ENCODE results near the gene SF3A1.
"Not testable (repeated sequence)": the region's sequence is repeated elsewhere in the genome, so short reads cannot be mapped to it uniquely, and the experiment has no call there.

SF3A1 gene

DNA sequence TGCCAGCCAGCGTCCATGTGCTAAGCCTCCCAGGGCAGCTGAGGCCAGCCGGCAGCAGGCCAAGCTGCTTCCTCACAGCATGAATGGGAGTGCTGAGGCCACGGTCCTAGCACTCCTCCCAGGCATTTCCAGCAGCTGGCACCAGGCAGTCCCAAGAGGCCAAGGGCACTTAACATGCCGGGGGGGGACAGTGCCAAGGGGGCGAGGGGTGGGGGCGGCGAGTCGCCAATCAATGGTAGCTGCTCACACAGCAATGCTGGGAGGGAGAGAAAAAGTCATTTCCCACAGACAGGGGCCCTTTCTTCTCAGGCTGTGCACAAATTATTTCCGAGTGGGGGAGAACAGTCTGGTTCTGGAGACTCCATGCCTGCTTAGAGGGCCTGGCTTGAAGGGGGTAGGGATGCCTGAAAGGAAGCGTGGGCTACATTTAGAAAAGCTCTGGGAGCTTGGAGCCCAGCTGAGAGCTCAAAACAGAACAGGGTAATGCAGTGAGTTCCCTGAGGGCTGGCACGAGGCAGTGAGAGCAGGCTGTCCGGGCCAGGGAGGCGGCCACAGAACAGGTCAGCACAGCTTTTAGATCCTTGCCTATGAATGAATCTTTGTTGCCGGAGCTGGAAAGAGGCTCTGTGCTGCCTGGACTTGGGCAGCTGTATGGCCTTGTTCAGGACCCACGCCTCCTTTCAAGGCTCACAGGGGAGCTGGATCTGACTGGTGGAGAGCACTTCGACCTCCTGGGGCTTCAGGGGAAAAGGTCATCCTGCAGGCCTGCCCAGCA is 15.6 kb downstream of the SF3A1 start:
- H3K27ac Mint-ChIP-seq = peak overlapping the region; percentile 74
- ATAC-seq = no peak
- peaks cover 14% of the 10 kb centered on the region for H3K4me1 Mint-ChIP-seq
- no peak overlapping the region for H3K4me3 Mint-ChIP-seq
- H3K36me3 Mint-ChIP-seq = peaks cover 100% of the 10 kb centered on the region
- no peak for DNase-seq (ENCODE audit: low spot score in 2 of 2)
- no peaks in the 10 kb centered on the region for H3K9me3 Mint-ChIP-seq

DNA sequence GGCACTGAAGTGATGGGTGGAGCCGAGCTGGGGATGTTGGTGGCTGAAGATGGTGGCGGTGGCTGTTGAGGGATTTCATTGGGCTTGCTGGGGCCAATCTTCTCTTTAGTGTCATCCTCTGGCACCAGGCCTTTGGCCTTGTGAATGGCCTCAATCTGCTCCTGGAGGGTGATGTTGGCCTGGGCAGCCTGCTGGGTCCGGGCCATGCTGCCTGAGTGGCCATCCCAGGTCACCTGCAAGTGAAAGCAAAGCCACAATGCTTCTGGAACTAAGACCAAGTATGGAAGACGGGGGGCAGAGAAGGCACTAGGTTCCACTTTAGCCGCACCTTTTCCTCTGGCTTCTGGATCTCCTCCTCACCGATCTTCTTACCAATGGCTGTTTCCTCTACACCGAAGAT is 17.9 kb downstream of the SF3A1 start:
- no peaks in the 10 kb centered on the region for H3K9me3 Mint-ChIP-seq
- H3K36me3 Mint-ChIP-seq = peaks cover 100% of the 10 kb centered on the region
- H3K27ac Mint-ChIP-seq = peak overlapping the region; percentile 74
- no peak overlapping the region for H3K4me3 Mint-ChIP-seq
- H3K4me1 Mint-ChIP-seq = peaks cover 10% of the 10 kb centered on the region
- DNase-seq (ENCODE audit: low spot score in 2 of 2) (no peak), ATAC-seq (no peak)

DNA sequence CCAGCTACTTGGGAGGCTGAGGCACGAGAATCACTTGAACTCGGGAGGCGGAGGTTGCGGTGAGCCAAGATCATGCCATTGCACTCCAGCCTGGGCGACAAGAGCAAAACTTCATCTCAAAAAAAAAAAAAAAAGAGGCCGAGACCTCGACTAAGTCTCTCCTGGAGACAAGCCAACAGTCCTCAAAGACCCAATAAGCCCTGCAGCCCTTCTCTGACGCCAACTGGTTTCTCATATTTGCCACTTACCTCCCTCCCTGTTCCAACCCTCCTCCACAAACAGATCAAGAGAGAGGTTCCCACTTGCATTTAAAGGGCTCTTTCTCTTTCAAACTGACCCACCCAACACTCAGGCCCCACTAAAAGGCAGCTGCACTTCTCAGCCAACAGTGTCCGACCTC is 18.4 kb downstream of the SF3A1 start:
- ATAC-seq; DNase-seq (ENCODE audit: low spot score in 2 of 2); H3K27ac Mint-ChIP-seq; H3K9me3 Mint-ChIP-seq; H3K4me3 Mint-ChIP-seq: not testable (repeated sequence)
- peaks cover 10% of the 10 kb centered on the region for H3K4me1 Mint-ChIP-seq
- H3K36me3 Mint-ChIP-seq = peaks cover 100% of the 10 kb centered on the region

DNA sequence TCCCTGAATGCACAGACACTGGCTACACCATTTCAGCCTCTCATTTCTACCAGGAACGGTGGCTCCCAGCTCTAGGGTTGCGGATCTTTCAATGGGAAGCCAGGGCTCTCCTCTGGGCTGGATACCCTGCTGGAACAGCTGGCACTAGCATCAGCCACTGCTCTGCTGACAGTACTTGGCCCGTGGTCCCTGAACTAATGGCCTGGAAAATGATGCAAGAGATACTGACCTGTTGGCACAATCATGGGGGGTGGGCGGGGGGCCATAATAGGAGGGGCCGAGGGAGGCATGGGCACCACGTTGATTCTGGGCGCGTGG is 19.3 kb downstream of the SF3A1 start:
- H3K27ac Mint-ChIP-seq = no peak overlapping the region
- H3K4me3 Mint-ChIP-seq = no peak overlapping the region
- H3K4me1 Mint-ChIP-seq = peaks cover 10% of the 10 kb centered on the region
- peaks cover 100% of the 10 kb centered on the region for H3K36me3 Mint-ChIP-seq
- DNase-seq (ENCODE audit: low spot score in 2 of 2) = no peak
- no peak for ATAC-seq
- H3K9me3 Mint-ChIP-seq = no peaks in the 10 kb centered on the region

DNA sequence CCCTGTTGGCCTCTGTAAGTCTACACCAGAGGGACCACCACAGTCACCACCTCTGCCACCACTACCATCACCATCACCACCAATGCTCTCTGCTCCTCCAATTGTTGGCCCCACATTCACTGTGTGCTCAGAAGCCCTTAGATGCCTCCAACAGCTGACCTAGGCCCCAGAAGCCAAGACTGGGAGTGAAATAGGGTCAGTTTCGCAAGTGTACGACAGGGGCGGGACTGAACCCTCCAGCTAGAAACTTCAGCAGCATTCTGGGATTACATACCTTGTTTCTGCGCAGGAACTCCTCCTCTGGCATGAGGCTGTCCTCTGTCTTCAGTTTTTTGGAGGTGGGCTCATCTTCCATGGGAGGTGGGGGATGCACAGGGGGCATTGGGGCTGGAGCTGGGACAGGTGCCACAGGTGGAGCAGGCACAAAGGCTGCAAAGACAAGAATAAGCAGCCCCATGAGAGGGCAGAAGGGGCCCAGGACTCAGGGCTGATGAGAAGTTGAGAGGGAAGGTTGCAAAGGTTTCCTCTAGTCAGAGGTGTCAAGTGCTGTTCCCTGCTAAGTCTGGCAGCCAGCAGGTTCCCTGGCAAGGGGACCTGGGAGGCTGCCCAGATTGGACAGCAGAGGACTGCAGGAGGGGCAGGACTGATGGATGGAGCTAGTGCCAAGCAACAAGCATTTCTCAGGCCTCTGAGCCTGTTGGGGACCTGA is 19.8 kb downstream of the SF3A1 start:
- ATAC-seq = no peak
- Mint-ChIP-seq H3K27ac (no peak overlapping the region), H3K4me3 (no peak overlapping the region), H3K9me3 (no peaks in the 10 kb centered on the region), H3K36me3 (peaks cover 100% of the 10 kb centered on the region), H3K4me1 (peaks cover 10% of the 10 kb centered on the region)
- DNase-seq (ENCODE audit: low spot score in 2 of 2) = no peak

DNA sequence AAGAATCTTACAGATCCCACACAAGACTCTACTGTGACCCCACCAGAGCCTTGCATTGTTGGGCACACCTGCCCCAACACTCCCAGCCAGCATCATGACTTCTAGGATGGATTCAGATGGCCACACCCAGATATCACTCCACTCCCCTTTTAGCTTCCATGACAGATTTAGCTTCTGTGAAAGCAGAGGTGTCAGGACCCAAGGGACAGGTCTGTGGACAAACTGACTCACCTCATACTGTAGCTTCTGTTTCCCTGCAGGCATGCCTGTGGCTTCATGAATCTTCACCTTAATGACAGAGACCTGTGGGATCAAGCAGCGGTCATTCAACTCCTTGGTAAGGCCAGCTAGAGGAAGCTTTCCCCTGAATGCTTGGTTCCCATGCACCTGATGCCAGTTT is 21.5 kb downstream of the SF3A1 start:
- H3K36me3 Mint-ChIP-seq = peaks cover 100% of the 10 kb centered on the region
- DNase-seq (ENCODE audit: low spot score in 2 of 2) = no peak
- H3K9me3 Mint-ChIP-seq = no peaks in the 10 kb centered on the region
- ATAC-seq = peak; percentile 56
- no peak overlapping the region for H3K4me3 Mint-ChIP-seq
- peak overlapping the region; percentile 80 for H3K27ac Mint-ChIP-seq
- peaks cover 10% of the 10 kb centered on the region for H3K4me1 Mint-ChIP-seq

DNA sequence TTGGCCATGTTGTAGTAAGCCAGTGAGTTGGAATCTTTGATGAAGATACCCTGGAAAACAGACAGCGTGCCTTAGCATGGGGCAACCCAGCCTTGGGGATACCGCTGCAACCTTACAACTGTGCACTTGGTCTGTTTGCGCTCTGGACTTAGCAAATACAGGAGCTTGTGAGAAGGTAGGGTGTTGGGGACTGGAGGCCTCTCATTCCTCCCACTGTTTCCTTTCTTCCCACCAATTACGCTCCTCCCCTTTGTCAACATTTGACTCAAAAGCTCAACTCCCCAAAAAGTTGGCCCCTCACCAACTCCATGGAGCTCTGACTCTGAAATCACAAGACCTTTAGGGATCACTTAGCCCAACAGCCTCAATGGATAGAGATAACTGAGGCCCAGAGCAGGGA is 22.0 kb downstream of the SF3A1 start:
- no peak overlapping the region for H3K4me3 Mint-ChIP-seq
- DNase-seq (ENCODE audit: low spot score in 2 of 2) (no peak), ATAC-seq (no peak)
- no peaks in the 10 kb centered on the region for H3K9me3 Mint-ChIP-seq
- H3K36me3 Mint-ChIP-seq = peaks cover 100% of the 10 kb centered on the region
- H3K27ac Mint-ChIP-seq = peak overlapping the region; percentile 80
- H3K4me1 Mint-ChIP-seq = peaks cover 10% of the 10 kb centered on the region

DNA sequence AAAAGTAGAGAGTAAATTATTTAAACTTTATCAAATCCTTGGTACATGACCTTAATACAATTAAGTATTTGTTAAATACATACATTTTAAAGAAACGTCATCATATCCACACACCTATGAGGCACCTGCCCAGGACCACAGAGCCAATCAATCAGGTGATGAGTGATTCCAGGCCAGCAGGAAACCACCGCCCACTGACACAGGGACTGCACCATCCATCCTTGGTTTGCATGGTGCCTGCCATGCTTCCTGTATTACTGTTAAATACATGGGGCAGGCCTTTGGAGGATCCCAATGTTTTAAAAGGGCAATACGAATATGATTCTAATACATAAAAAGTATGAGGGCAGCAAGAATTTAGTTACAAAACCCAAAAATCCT is 23.0 kb downstream of the SF3A1 start:
- Mint-ChIP-seq H3K4me1 (peaks cover 10% of the 10 kb centered on the region), H3K9me3 (no peaks in the 10 kb centered on the region), H3K36me3 (peaks cover 97% of the 10 kb centered on the region), H3K27ac (no peak overlapping the region), H3K4me3 (no peak overlapping the region)
- no peak for ATAC-seq
- no peak for DNase-seq (ENCODE audit: low spot score in 2 of 2)

DNA sequence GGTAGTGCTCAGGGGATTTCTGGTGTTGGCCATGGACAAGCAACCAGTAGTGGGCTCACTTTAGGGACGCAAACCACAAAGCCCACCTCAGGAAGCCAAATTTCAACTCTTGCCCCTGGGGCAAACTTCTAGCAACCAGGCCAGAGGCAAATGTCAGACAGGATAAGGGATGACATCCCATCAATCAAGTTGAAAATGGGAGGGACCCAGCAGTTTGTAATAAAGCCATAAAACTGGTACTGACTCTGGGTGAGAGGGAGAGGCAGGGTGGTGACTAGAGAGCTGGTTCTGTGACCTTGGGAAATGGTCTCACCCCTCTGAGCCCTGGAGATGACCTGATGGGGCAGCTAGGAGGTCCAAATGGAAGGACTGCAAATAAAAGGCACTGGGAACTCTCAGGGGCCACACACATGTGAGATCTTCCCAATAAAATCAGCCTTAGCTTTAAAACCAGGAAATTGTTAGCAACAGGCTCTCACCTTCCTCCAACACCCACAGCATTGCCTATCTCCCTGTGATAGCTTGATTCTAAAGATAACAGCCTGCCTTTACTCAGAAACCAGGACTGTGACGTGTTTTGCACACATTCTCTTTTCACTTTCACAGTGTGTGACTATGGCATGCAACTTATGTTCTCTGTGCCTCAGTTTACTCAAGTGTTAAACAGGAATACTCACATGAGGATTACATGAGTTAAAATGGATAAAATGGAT is 23.5 kb downstream of the SF3A1 start:
- no peak for ATAC-seq
- H3K27ac Mint-ChIP-seq = peak overlapping the region; percentile 43
- H3K4me3 Mint-ChIP-seq = no peak overlapping the region

DNA sequence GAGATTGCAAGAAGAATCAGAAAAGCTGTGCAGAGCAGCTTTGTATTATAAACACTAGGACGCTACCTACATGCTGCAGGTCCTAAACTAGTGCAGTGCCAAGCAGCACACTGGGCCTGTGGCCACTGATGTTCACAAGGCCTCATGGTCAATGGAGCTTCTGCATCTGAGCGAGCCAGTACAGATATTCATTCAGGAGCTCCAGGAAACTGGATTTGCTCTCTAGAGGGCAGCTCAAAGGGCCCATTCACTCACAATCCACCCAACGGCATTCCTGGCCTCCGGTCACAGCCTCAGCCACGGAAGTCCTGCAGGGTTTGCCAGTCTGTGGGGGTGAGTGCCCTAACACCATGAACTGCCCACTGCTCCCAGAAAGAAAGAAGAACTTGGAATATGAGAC is 24.1 kb downstream of the SF3A1 start:
- peaks cover 15% of the 10 kb centered on the region for H3K4me1 Mint-ChIP-seq
- no peaks in the 10 kb centered on the region for H3K9me3 Mint-ChIP-seq
- ATAC-seq = no peak
- no peak overlapping the region for H3K4me3 Mint-ChIP-seq
- no peak for DNase-seq (ENCODE audit: low spot score in 2 of 2)
- peak overlapping the region; percentile 43 for H3K27ac Mint-ChIP-seq
- H3K36me3 Mint-ChIP-seq = peaks cover 85% of the 10 kb centered on the region

More for the DNA sequence above, 23.5 kb downstream of the SF3A1 start:
- Mint-ChIP-seq H3K36me3 (peaks cover 91% of the 10 kb centered on the region), H3K4me1 (peaks cover 10% of the 10 kb centered on the region), H3K9me3 (no peaks in the 10 kb centered on the region)
- no peak for DNase-seq (ENCODE audit: low spot score in 2 of 2)

DNA sequence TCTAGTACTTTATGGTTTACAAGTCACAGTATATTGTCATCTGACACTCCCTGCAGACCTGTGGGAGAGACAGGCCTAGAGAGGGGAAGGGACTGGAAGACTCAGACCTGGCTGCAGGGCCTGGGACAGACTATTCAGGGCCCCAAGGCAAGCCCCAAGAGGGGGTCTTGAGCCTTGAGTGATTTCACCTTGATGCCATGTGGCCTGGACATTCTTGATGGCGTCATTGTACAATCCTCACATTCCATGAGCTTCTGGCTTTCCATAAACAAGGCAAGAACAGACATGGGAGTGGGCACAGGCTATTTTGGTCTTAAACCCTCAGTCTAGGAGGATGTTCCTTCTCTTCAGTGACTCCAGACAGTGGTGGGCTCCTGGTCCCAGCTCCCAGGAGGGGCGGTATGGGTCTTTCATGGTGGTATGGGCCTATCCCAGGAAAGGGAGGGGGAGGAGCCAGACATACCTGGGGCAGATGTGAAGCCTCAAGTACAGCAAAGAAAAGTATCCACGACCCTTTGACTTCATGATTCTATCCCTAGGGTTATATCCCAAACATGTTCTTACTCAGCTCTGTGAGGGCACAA is 28.1 kb downstream of the SF3A1 start:
- Mint-ChIP-seq H3K36me3 (peaks cover 57% of the 10 kb centered on the region), H3K9me3 (no peaks in the 10 kb centered on the region), H3K4me1 (peaks cover 36% of the 10 kb centered on the region), H3K4me3 (no peak overlapping the region), H3K27ac (no peak overlapping the region)
- ATAC-seq (no peak), DNase-seq (ENCODE audit: low spot score in 2 of 2) (no peak)

DNA sequence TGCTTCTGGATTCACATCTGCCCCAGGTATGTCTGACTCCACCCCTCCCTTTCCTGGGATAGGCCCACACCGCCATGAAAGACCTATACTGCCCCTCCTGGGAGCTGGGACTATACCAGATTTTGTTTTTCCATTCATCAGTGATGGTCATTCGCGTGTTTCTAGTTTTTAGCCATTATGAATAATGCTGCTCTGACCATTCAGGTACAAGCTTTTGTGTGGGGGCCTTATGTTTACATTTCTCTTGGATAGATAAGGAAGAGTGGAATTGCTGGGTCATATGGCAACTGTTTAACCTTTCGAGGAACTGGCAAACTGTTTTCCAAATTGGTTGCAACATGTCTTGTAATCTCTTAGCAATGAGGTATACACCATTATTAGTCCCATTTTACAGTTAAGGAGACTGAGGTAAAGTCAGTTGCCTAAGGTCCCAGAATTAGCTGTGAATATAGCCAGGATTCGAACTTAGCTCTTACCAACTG is 28.8 kb downstream of the SF3A1 start:
- ATAC-seq (no peak), DNase-seq (ENCODE audit: low spot score in 2 of 2) (no peak)
- Mint-ChIP-seq H3K4me1 (peaks cover 41% of the 10 kb centered on the region), H3K36me3 (peaks cover 55% of the 10 kb centered on the region), H3K4me3 (peak overlapping the region; percentile 89), H3K9me3 (no peaks in the 10 kb centered on the region), H3K27ac (peak overlapping the region; percentile 93)

DNA sequence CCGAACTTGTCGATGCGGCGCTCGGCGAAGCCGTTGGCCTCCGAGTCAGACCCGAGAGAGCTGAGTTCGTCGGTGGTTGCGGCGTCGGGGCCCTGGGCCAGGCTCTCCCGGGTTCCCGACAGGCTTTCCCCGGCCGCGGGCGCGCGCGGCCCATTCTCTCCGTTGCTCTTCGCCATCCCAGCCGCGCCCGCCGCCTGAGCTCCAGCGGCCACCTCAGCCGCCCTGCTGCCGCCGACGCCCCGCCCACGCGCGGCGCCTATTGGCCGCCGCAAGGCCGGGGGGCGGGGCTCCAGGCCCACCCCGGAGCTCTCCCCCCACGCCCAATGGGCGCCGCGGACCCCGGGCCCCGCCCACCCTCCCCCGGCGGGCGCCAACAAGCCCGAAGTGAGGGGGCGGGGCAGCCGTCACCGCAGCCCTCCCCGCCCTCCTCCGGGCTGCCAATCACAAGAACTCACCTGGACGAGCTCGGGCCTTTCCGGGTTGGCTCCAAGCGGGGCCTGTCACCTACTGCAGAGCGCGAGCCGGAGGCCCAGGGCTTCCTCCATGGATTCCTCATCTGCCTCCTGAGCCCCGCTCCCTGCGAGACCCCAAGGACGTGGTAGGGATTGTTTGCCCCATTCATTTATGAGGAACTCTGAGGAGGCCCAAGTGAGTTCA is 29.9 kb downstream of the SF3A1 start, which contains the start of gene TBC1D10A:
TSS of gene TBC1D10A (minus strand) at position 236 of the 657 bp plus-strand sequence. CDS start at position 176, 60 bp downstream.
- DNase-seq (ENCODE audit: low spot score in 2 of 2) (peak; percentile 79 to 92), ATAC-seq (peak; percentile 92)
- Mint-ChIP-seq H3K36me3 (peaks cover 52% of the 10 kb centered on the region), H3K9me3 (no peaks in the 10 kb centered on the region), H3K4me3 (peak within 1 kb of the TSS; percentile 89), H3K4me1 (peaks cover 46% of the 10 kb centered on the region), H3K27ac (peak within 1 kb of the TSS; percentile 93)

DNA sequence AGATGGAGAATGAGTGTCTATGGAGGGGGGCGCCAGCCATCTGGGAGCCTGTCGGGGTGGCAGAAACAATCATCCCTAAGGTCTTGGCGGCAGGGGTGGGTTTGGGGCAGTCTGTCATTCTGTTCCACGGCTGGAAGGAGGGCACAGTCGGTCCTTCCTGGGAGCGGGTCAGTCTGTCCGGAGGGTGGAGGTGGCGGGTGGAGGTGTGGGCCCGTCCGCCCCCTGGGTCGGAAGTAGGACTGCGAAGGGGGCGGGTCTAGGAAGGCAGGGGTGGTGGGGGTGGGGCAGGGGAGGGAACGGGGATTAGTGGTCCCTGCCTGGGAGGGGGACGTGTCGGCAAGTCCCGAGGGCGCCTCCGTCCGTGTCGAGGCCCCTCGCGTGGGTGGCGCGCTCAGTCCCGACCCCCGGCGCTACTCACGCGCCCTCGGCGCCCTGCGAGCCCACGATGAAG is 30.4 kb downstream of the SF3A1 start:
- Mint-ChIP-seq H3K4me3 (peak overlapping the region; percentile 89), H3K9me3 (no peaks in the 10 kb centered on the region), H3K27ac (peak overlapping the region; percentile 90), H3K36me3 (peaks cover 52% of the 10 kb centered on the region), H3K4me1 (peaks cover 52% of the 10 kb centered on the region)
- ATAC-seq (peak; percentile 43), DNase-seq (ENCODE audit: low spot score in 2 of 2) (no peak)

Data from stimulated activated effector memory CD8-positive, alpha-beta T cell treated with anti-CD3 and anti-CD28 coated beads, Interleukin-12 subunit alpha, Interleukin-12 subunit beta, amount 100 ng/mL, for 72 hours (primary cell).